Cardiac muscle cell (in vitro differentiated cells and primary cell): ENCODE results near the gene HRNR. TPM values are rescaled to one million over a fixed set of nuclear protein-coding genes. Genes with fewer than 3 reads are reported as not detected.

Experiments
- DNase-seq, 2 donors: peaks; one replicate each; pipeline versions ENCODE4 v3.0.0 to v3.0.0-alpha.2; 2010 to 2017; ENCODE audit warnings: low read depth in 1 of 2, low spot score in 1 of 2
- H3K27ac ChIP-seq: fragments of 200-600 bp; sonication (generic); 2 replicates; pipeline ENCODE4 v1.5.1; 2016
- H3K27me3 ChIP-seq: fragments of 200-600 bp; sonication (generic); 2 replicates; pipeline ENCODE4 v1.6.0; 2016; ENCODE audit warnings: control low read depth
- H3K36me3 ChIP-seq: fragments of 200-600 bp; sonication (generic); 2 replicates; pipeline ENCODE4 v1.5.1; 2016; ENCODE audit warnings: control low read depth
- H3K4me1 ChIP-seq: fragments of 200-600 bp; sonication (generic); 2 replicates; pipeline ENCODE4 v1.8.1; 2017; ENCODE audit warnings: low read depth, mild to moderate bottlenecking, mixed run types
- H3K4me3 ChIP-seq: fragments of 200-600 bp; sonication (generic); 2 replicates; pipeline ENCODE4 v1.5.1; 2016; ENCODE audit warnings: mild to moderate bottlenecking
- H3K9me3 ChIP-seq: fragments of 200-600 bp; sonication (generic); 2 replicates; pipeline ENCODE4 v1.5.1; 2017; ENCODE audit warnings: low read depth, mild to moderate bottlenecking, control low read depth
- polyA plus RNA-seq: library from polyadenylated mRNA; unstranded; fragments of >200 nt; fragmentation: Nextera tagmentation; extraction: Ambion mirVana; gene quantifications from 2 replicates; pipeline ENCODE4 v1.2.1, GENCODE V29; 2016
- total RNA-seq: library from RNA; depleted of rRNA; stranded (reverse); fragments of >200 nt; gene quantifications from 2 replicates; pipeline ENCODE4 v1.2.3, GENCODE V29; 2016
- TF ChIP-seq, protein P1 (sequence below): IDR thresholded peaks from 2 replicates; pipeline ENCODE4 v1.5.1; 2012; ENCODE audit warnings: low read depth, mild to moderate bottlenecking, low read length

The HRNR gene
- total and polyA plus RNA-seq, 2 experiments from 2014 or later = not detected

DNA sequence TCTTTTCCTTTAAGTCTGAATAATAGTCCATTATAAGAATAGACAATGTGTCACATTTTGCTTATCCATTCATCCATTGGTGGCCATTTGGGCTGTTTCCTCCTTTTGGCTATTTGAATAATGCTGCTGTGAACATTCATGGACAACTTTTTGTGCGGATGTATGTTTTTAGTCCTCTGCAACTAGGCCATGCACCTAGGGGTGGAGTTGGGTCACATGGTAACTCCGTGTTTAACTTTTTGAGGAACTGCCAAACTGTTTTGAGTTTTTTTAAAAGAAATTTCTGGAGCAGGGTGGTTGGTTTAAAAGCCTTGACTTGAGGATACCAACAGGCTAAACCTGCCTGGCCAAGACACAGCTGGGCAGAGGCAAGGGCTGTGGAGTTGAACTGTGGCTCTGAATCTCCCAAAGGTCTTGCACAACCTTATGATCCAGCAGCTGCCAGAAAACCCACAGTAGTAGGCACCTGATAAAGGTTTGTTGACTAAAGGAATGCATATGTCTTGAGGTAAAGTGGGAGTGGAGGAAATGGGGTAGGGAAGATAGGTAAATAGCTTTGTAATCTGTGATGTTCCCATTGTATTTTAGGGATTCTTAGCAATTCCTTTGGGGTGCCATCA is 59.4 kb downstream of the HRNR start:
- no peaks in the 10 kb centered on the region for H3K9me3 ChIP-seq
- no peaks in the 10 kb centered on the region for H3K36me3 ChIP-seq
- no peak for DNase-seq
- H3K4me1 ChIP-seq = no peaks in the 10 kb centered on the region
- H3K4me3 ChIP-seq = no peak overlapping the region
- H3K27me3 ChIP-seq = no peaks in the 10 kb centered on the region
- no peak overlapping the region for H3K27ac ChIP-seq
- TF ChIP-seq, protein P1, sequence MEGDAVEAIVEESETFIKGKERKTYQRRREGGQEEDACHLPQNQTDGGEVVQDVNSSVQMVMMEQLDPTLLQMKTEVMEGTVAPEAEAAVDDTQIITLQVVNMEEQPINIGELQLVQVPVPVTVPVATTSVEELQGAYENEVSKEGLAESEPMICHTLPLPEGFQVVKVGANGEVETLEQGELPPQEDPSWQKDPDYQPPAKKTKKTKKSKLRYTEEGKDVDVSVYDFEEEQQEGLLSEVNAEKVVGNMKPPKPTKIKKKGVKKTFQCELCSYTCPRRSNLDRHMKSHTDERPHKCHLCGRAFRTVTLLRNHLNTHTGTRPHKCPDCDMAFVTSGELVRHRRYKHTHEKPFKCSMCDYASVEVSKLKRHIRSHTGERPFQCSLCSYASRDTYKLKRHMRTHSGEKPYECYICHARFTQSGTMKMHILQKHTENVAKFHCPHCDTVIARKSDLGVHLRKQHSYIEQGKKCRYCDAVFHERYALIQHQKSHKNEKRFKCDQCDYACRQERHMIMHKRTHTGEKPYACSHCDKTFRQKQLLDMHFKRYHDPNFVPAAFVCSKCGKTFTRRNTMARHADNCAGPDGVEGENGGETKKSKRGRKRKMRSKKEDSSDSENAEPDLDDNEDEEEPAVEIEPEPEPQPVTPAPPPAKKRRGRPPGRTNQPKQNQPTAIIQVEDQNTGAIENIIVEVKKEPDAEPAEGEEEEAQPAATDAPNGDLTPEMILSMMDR = no peak

DNA sequence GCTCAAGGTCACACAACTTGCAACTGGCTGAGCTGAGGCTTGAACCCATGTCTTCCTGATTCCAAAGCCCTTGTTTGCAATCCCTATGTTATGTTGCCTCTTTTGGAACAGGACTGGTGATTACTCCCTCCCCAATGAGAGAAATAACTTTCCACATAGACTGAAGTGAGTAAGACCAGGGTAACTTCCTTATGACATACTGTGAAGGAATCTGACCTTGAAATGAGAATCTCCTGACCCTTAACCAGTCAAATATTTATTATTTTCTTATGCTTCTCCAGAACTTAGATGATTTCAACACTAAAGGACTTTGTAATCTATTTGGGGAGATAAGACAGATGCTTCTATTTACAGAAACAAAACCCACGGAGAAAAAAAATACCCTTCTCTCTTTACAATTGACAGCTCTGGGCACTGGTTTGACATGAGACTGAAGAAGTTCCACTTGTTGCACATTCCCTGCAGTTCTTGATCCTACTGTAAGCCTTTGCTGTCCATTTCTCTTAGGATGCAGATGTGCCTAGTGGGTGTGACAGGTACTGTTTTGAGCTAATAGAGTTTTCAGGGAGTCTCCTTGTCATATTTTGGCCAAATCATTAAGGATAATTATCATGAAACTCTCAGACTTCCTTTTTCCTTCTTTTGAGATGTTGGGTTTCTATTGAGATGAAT is 61.1 kb downstream of the HRNR start:
- Histone ChIP-seq H3K27ac (no peak overlapping the region), H3K4me1 (no peaks in the 10 kb centered on the region), H3K9me3 (no peaks in the 10 kb centered on the region), H3K4me3 (no peak overlapping the region), H3K36me3 (no peaks in the 10 kb centered on the region), H3K27me3 (no peaks in the 10 kb centered on the region)
- TF ChIP-seq, protein P1 = no peak
- peak in 1 of 2 donors; percentile 80 for DNase-seq

Other genes starting within 250 kb of the HRNR start
- gene S100A10, start 230.3 kb downstream of the HRNR start, total RNA-seq = 14.6 and 19.3 TPM in 2 replicates
- gene S100A10, start 230.3 kb downstream of the HRNR start, polyA plus RNA-seq = 58.9 and 103 TPM in 2 replicates
- 22.5 and 29.6 TPM in 2 replicates for gene S100A11, start 187.2 kb downstream of the HRNR start, total RNA-seq
- gene S100A11, start 187.2 kb downstream of the HRNR start, polyA plus RNA-seq = 111 and 122 TPM in 2 replicates
- gene TCHHL1, start 135.1 kb downstream of the HRNR start, total RNA-seq = not detected in 2 replicates
- gene TCHHL1, start 135.1 kb downstream of the HRNR start, polyA plus RNA-seq = not detected in 2 replicates
- not detected in 2 replicates for gene TCHH, start 108.7 kb downstream of the HRNR start, total RNA-seq
- gene TCHH, start 108.7 kb downstream of the HRNR start, polyA plus RNA-seq = not detected in 2 replicates
- gene RPTN, start 65.0 kb downstream of the HRNR start, total RNA-seq = not detected in 2 replicates
- gene RPTN, start 65.0 kb downstream of the HRNR start, polyA plus RNA-seq = not detected in 2 replicates
- gene FLG, start 101.0 kb upstream of the HRNR start, total RNA-seq = not detected in 2 replicates
- gene FLG, start 101.0 kb upstream of the HRNR start, polyA plus RNA-seq = not detected in 2 replicates
- gene FLG2, start 135.8 kb upstream of the HRNR start, total RNA-seq = not detected in 2 replicates
- not detected in 2 replicates for gene FLG2, start 135.8 kb upstream of the HRNR start, polyA plus RNA-seq
- not detected in 2 replicates for gene CRNN, start 190.1 kb upstream of the HRNR start, total RNA-seq
- not detected in 2 replicates for gene CRNN, start 190.1 kb upstream of the HRNR start, polyA plus RNA-seq